HG02642 (cell line): Measurements from ENCODE around the gene PCDH1.
"Not testable (repeated sequence)": the region's sequence is repeated elsewhere in the genome, so short reads cannot be mapped to it uniquely, and the experiment has no call there.

Experiments
- ATAC-seq: cut with Tn5 transposase; IDR thresholded peaks from one replicate; pipeline ENCODE4 v1.9.1; 2021; ENCODE audit warnings: mild to moderate bottlenecking; ENCODE audit not compliant: unreplicated experiment, poor library complexity

PCDH1 gene

GRCh38 chr5:141840280-141840812 is 37.9 kb downstream of the PCDH1 start:
- no peak for ATAC-seq

- no peak for ATAC-seq
Observed at GRCh38 chr5:141839015-141839513, 39.1 kb downstream of the PCDH1 start.

GRCh38 chr5:141838326-141839014 is 39.7 kb downstream of the PCDH1 start:
- ATAC-seq = no peak

GRCh38 chr5:141835928-141836670 is 42.1 kb downstream of the PCDH1 start:
- ATAC-seq = no peak

- ATAC-seq = no peak
Observed at GRCh38 chr5:141834331-141834730, 43.9 kb downstream of the PCDH1 start.

- ATAC-seq = no peak
Observed at GRCh38 chr5:141832131-141832530, 46.1 kb downstream of the PCDH1 start.

GRCh38 chr5:141828162-141828561 is 50.0 kb downstream of the PCDH1 start:
- no peak for ATAC-seq

GRCh38 chr5:141826674-141827073 is 51.5 kb downstream of the PCDH1 start:
- ATAC-seq = no peak

GRCh38 chr5:141825791-141826560 is 52.2 kb downstream of the PCDH1 start:
- no peak for ATAC-seq

- no peak for ATAC-seq
Observed at GRCh38 chr5:141825241-141825671, 53.0 kb downstream of the PCDH1 start.

GRCh38 chr5:141824717-141825116 is 53.5 kb downstream of the PCDH1 start:
- no peak for ATAC-seq

- no peak for ATAC-seq
Observed at GRCh38 chr5:141823056-141823455, 55.2 kb downstream of the PCDH1 start.

GRCh38 chr5:141822144-141822543 is 56.1 kb downstream of the PCDH1 start:
- no peak for ATAC-seq

GRCh38 chr5:141821430-141821925 is 56.7 kb downstream of the PCDH1 start:
- ATAC-seq = no peak

- not testable (repeated sequence) for ATAC-seq
Observed at GRCh38 chr5:141820686-141821085, 57.5 kb downstream of the PCDH1 start.

GRCh38 chr5:141817631-141818030 is 60.6 kb downstream of the PCDH1 start:
- ATAC-seq = no peak

GRCh38 chr5:141816598-141817399 is 61.4 kb downstream of the PCDH1 start:
- ATAC-seq = no peak

GRCh38 chr5:141815796-141816180 is 62.4 kb downstream of the PCDH1 start:
- ATAC-seq = no peak

- no peak for ATAC-seq
Observed at GRCh38 chr5:141815051-141815795, 63.0 kb downstream of the PCDH1 start.
